Raji (cell line): ENCODE data around the gene GLDN.

Source experiments
- POLR2A ChIP-seq: IDR thresholded peaks from 2 replicates; pipeline ENCODE4 v1.6.1; 2011; ENCODE audit warnings: low read depth, low read length, control low read depth; ENCODE audit not compliant: insufficient read depth

Gene GLDN

DNA sequence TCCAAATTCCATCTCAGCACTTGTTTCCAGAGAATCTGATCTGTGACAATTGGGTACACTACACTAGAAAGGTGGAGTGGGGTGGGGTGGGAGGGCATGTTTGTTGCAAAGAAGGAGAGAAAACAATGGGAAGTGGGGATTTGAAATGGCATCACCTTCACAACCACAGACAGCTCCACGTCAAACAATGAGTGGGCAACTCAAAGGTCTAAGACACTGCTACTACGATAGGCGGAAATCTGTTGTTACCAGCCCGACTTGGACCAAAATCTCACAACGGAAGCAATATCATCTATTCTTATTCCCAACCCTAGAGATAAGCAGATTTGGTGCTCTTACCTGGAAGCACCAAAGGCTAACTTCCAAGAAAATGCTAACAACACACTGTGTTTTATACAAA lies 6.4 kb upstream of the GLDN start:
- no peak for TF ChIP-seq POLR2A

DNA sequence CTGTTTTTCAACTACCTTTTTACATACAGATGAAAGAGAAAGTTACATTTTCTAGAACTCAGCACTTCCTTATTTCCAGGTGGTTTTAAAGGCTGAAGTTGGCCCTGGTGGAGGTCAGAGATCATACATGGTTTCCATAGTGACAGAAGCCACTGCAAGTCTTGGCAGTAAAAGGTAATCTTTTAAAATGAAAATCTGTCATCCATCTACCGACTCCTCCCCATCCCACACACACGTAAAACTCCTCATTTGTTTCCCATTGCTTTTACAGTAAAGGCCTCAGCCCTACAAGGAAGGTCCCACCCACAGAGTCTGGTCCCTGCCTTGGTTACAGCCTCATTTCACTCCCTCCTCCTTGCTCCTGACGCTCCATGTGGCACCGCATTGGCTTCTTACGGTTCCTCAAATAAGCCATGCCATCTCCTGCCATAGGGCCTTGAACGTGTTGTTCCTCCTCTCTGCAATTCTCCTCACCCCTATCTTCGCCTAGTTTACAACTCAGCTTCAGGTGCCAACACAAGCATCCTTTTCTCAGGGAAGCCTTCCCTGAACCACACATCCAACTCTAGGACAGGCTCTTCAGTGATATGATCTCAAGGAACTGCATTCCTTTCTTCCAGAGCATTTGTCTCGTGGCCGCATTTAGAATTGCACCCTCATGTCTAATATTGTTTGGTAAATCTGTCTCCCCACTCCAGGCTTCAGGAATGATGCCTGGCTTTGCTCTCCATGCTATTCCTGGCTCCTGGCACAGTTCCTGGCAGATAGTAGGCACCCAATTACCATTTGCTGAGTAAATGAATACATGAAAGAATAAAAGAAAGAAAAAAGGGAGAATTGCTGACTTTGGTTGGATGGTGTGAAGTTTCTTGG lies 5.7 kb upstream of the GLDN start:
- TF ChIP-seq POLR2A: no peak

DNA sequence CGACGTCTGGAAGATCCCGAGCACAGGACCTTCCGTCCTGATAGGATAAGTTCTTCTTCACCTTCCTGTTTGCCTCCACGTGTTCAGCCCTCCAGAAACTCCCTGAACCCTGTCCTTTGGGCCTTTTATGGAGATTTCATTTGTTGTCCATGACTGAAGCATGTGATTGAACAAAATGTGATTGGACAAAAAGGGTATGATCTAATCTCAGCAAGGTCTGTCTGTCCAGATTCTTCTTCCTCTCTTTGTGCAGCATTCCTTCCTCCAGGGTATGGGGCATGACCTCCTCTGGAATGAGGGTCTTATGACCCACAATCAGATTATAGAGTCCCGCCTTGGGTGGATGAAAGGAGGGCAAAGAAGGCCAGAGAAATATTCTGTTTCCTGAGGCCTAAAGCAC lies 3.0 kb upstream of the GLDN start, which contains the start of gene CYP19A1:
Gene CYP19A1, minus strand, starts transcription at position 101 of the 400 bp plus-strand sequence. CDS start 95,684 bp downstream, outside the sequence.
- no peak for TF ChIP-seq POLR2A

DNA sequence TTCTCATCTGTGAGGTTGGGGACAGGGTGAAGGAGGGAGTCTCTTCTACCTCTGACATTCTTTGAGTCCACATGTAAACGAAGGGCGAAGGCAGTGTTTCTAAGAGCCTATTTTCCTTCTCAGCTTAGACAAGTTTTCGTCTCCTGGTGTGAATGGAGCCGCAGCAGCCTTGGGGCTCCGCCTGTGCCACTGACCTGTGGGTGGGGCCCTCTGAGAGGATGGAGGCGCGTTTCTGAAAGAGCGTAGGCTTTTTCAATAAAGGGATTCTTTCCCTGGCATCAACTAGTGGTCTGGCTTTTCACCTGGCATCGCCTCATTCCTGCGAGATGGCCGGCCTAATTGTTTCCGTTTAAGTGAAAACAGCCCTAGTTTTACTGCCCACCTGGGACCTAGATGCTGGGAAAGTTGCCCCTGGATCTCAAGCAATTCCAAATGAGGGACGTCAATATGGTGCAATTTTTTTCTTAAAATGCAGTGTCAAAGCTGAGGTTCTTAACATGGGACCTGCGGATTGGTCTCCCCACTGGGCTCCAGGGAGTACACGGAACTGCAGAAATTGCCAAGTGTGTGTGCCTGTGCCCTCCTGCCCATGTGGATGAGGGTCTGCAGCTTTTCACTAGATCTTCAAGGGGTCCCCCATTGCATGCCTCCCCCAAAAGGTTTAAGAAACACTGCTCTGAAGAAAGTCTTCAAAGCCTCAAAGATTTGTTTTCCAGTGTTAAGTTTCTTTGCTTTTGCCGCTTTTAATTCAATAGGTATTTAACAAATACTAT lies 958 bp downstream of the GLDN start:
- no peak for TF ChIP-seq POLR2A

DNA sequence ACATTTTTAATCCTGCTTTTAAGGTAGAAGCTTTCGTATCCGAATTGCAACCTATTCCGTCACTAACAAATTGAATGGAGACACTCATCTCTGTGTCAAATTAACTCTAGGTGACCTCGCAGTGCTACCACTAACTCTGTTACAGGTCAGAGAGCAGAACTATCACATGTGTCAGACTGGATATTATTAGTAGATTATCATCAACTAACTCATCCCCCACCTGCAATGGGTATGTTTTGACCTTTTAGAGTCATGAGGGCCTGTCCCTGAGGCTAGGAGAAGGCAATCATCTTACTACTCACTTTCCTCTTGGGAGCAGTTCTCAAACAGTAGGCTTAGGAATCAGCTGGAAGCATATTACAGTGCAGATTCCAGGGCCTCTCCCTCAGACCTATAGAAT lies 2.0 kb downstream of the GLDN start:
- no peak for TF ChIP-seq POLR2A

DNA sequence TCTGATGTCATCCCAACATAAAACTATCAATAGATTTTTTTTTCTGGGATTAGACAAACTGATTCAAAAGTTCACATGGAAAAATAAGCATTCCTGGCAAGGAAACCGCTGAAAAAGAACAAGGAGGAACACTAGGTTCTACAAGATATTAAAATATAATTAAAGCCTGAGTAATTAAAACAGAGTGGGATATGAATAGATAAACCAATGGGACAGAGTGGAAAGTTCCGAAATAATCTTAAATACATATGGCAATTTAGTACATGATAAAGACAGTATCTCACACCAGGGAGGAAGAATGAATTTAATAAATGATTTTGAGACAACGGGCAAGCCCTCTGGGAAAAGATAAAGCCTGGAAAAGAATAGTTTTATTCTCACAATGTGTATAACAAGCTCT lies 4.7 kb downstream of the GLDN start:
- TF ChIP-seq POLR2A: no peak

DNA sequence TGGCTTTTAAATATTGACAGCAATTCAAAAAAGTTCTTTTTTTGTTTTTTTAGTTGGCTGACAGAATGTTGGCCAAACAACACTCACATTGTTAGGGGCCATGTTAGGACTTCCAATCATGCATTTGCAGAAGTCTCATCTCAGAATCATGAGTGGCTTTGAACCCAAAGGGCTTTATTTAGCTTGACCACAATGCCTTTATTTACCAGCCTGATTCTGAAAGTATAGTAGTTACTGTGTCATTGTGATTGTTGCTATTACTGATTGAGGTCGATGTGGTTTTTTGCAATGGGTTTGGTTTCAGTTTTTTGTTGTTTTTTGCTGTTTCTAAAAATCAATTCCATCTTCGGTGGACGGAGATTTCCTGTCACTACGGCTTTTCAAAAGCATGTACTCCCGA lies 7.2 kb downstream of the GLDN start:
- TF ChIP-seq POLR2A: no peak

DNA sequence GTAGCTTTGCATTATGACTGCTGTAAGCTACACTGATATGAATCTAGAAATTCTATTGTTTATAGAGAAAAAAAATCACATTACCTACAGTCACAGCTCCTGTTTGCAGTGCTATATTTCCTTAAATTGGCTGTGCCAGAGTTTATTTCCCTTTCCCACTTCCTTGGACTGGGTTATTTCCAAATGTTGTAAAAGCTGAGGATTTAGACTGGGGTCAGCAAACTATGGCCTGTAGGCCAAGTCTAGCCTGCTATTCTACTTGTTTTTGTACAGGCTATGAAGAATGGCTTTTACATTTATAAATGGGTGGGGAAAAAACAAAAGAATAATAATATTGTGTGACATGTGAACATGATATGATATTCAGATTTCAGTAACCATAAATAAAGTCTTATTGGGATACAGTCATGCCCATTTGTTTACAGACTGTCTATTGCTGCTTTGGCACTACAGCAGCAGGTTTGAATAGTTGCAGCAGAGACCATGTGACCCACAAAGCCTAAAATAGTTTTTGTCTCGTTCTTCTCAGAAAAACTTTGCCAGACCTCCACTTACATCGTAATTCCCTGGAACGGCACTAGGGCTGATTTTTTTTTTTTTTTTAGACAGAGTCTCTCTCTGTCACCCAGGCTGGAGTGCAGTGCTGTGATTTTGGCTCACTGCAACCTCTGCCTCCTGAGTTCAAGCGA lies 7.8 kb downstream of the GLDN start:
- TF ChIP-seq POLR2A: no peak

DNA sequence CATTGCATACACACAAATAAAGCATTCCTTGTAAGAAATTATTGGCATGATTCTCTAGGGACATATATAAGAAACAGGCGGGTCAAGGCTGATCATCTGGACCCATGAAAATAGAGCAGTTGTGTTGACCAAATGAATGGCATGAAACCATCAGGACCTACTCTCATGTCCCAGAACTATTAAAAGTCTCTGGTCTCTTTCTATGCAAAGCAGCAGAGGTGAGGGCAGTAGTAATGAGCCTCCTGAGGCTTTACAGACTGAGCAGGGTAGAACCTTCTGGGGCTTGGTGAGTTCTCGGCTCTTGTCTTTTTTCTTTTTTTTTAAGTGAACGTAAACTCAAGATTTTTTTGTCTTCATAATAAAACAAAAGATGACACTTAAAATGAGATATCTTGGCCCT lies 9.3 kb downstream of the GLDN start:
- TF ChIP-seq POLR2A: no peak

DNA sequence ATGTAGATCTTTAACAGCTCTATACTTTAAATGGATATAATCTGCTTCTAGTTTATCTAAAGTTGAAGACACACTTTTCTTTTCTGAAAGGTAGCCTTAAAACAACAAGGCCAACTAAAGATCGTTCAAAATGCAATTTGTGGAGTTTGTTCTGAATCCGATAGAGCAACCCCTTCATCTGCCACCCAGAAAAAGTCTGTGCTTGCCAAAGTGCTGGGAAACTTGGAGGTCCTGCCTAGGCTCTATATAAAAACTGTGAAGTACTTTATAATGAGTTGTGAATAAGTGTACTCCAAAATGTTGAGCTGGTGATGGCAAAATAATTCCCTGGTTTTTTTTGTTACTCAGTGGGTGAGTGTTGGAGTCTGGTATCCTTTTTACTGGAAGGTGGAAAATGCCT lies 12.5 kb downstream of the GLDN start:
- TF ChIP-seq POLR2A: no peak

DNA sequence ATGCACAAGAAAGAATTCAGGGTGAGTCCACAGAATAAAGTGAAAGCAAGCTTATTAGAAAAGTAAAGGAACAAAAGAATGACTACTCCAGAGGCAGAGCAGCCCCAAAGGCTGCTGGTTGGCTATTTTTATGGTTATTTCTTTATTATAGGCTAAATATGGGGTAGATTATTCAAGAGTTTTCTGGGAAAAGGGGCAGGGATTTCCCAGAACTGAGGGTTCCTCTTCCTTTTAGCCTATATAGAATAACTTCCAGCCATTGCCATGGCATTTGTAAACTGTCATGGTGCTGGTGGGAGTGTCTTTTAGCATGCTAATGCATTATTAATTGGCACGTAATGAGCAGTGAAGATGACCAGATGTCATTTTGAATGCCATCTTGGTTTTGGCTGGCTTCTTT lies 13.6 kb downstream of the GLDN start:
- TF ChIP-seq POLR2A: no peak

DNA sequence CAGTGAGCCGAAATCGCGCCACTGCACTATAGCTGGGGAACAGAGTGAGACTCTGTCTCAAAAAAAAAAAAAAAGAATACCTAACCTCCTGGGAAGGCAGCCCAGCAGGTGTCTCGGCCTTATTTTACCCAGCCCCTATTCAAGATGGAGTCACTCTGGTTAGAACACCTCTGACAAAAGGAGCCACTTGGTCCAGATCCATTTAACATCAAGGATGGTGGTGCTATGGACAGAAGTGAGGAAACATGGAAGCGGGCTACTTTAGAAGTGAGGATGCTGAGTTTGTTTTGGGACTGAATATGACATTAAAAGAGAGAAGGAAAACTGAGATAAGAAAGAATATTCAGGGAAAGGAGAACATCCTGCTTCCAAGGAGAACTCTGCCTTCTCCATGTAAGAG lies 14.7 kb downstream of the GLDN start:
- TF ChIP-seq POLR2A: no peak

DNA sequence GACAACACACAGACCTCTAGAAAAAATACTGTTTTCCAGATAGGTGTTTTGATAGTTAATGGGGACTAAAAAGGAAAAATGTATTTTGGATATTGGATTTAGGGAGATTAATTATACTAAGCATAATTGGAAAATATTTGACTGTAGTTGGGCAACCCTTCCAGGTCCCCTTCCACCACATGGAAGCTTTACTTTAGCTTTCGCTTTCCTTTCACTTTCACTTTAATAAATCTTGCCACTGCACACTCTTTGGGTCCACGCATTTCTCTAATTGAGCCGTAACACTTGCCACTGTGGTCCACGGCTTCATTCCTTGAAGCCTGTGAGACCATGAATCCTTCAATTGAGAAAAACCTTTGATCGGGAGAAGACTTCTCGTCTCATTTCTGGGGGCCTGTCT lies 15.5 kb downstream of the GLDN start:
- TF ChIP-seq POLR2A: no peak

DNA sequence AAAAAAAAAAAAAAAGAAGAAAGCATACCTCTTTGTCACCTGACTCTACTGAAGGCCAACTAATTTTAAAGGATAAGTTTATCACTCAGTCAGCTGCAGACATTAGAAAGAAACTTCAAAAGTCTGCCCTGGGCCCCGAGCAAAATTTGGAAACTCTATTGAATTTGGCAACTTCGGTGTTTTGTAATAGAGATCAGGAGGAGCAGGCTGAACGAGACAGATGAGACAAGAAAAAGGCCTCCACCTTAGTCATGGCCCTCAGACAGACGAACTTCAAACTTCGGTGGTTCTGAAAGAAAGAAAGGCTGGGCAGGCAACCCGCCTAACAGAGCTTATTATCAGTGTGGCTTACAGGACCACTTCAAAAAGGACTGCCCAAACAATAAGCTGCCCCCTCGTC lies 18.5 kb downstream of the GLDN start:
- no peak for TF ChIP-seq POLR2A

DNA sequence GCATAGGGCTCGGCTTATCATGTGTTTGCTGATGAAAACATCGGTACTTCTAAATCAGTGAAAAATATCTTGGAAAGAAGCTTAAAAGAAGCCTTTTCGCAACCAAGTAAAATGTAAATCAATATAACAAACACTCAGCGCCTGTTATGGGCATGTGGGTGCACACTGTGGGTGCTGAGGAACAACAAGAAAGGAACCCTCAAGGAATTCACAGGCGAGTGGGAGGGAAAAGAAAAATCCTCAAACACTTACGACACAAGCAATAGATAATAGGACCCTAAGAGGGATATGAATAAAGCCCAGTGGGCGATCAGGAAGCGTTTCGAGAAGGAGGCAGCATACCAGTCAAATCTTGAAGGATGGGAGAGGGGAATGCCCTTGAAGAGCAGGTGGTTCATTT lies 21.9 kb downstream of the GLDN start:
- no peak for TF ChIP-seq POLR2A

DNA sequence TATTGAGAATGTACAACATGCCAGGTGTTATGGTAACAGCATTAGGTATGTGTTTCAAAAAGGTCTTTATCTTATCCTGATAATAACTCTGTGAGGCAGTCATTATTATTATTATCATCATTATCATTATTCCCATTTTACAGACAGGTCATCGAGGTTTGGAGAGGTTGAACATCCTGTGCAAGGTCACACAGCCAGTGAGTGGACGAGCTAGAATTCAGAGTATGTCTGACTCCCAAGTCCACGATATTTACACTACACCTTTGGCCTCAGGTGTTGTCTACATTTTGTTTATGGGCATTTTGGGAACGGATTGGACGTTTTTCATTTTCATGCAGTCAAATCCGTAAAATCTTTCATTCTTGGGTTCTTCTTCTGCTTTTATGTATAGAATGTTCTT lies 24.0 kb downstream of the GLDN start:
- TF ChIP-seq POLR2A: no peak

DNA sequence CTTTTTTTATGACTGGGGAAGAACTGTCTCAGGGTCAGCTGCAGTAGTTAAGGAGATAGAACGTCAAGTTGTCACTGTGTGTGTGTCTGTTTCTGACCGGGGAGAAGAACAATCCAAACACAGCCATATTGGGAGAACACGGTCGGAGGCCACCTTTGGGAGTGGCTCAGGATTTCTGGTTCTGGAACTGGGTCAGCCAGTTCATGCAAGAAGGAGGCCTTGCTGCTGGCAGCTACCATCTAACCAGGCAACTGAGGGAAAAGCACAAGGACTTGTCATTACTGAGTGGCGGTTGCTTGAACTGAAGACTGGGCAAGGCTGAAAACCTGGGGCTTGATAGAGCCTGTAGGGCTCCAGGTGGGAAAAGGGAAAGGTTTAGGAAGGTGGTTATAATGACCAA lies 24.6 kb downstream of the GLDN start:
- no peak for TF ChIP-seq POLR2A
